ENCODE measurements around the gene TMEM150A. TPM values are rescaled to one million over a fixed set of nuclear protein-coding genes. Genes with fewer than 3 reads are reported as not detected.

TMEM150A gene
- total and polyA plus RNA-seq, 2 of the 4 experiments (the other 2 are of a cell fraction): 4.8 to 16.3 TPM

- H3K56ac ChIP-seq (ENCODE audit: extremely low read depth, insufficient read depth, low read length): no peak overlapping the region
- CTCF ChIA-PET: interaction anchor here (0.5 to 1.6 kb wide), 2 partner anchors 136 to 492 kb away, joined by 5 to 6 read pairs; no protein-coding TSS in a partner anchor
- H2AFZ ChIP-seq (replicated peaks; ENCODE audit: low read length, poor library complexity): no peak overlapping the region
- H3K23ac ChIP-seq (ENCODE audit: low read depth, low read length): no peak overlapping the region
- H3K18ac ChIP-seq (ENCODE audit: low read depth, low read length): no peak overlapping the region
- DNase-seq (no peak), ATAC-seq (ENCODE audit: low read depth) (no peak)
- 89% methylated on average over 3 of the region's 5 CpGs; no CpG with 5 or more reads in 1 of the 2 experiments for WGBS, 2 experiments (ENCODE audit: extremely low coverage in 2 of 2, insufficient read length in 1 of 2)
- no TSS peak for BruUV-seq (replicated peaks)
- no peak overlapping the region for H3K4me2 ChIP-seq (ENCODE audit: low read depth, low read length)
- POLR2A ChIA-PET (ENCODE audit: unreplicated experiment): interaction anchor here (0.5 kb wide), 2 partner anchors 18 to 63 kb away, joined by 3 read pairs; no protein-coding TSS in a partner anchor
- H2AK5ac ChIP-seq (ENCODE audit: low read depth, low read length): no peak overlapping the region
- no peaks in the 10 kb centered on the region for H3K27me3 ChIP-seq (ENCODE audit: control insufficient read depth, insufficient read depth, low read length)
- TF ChIP-seq RCOR1 (IDR thresholded peaks at IDR 0.05; ENCODE audit: insufficient replicate concordance, low read length) (no peak), BHLHE40 (IDR thresholded peaks at IDR 0.05; ENCODE audit: low read depth, low read length) (no peak), USF2 (IDR thresholded peaks at IDR 0.05; ENCODE audit: low read depth, low read length) (no peak), RAD21 (IDR thresholded peaks at IDR 0.05; ENCODE audit: low read length) (no peak)
- H2BK120ac ChIP-seq (ENCODE audit: low read depth, low read length): no peak overlapping the region
- peaks cover 35% of the 10 kb centered on the region for H3K36me3 ChIP-seq (ENCODE audit: control insufficient read depth, insufficient read depth, low read length)
- H3K14ac ChIP-seq (replicated peaks; ENCODE audit: low read depth, low read length): no peak overlapping the region
- H2BK5ac ChIP-seq (ENCODE audit: low read depth, low read length, poor library complexity, severe bottlenecking): no peak overlapping the region
- H3K4me3 ChIP-seq (ENCODE audit: insufficient read depth, low read depth, low read length): no peak overlapping the region
- no peaks in the 10 kb centered on the region for H3K9me3 ChIP-seq (ENCODE audit: control insufficient read depth, insufficient read depth, low read length)
- peaks cover 19 to 58% of the 10 kb centered on the region in 2 experiments for H3K79me1 ChIP-seq (ENCODE audit: low read depth in 1 of 2, low read length in 2 of 2)
- peaks cover 3% of the 10 kb centered on the region; the same call in 1 of the 2 replicates for H3K4me1 ChIP-seq (ENCODE audit: control insufficient read depth, insufficient read depth, low read length)
- no peak overlapping the region for H4K5ac ChIP-seq (ENCODE audit: low read depth, low read length)
- no peak overlapping the region for H3K4ac ChIP-seq (ENCODE audit: low read depth, low read length)
- no peaks in the 10 kb centered on the region for H4K20me1 ChIP-seq (ENCODE audit: insufficient read depth, low read length)
- intact Hi-C loops (cut with micrococcal nuclease) (no loop called here), in situ Hi-C loops (cut with MboI; ENCODE audit: low sequenced_read_pairs) (loop anchor here (10.0 kb wide), 1 partner anchor 492 kb away; no protein-coding TSS in a partner anchor), dilution Hi-C loops (cut with HindIII; ENCODE audit: low sequenced_read_pairs, unreplicated experiment) (no loop called here)
- H3K9me1 ChIP-seq (ENCODE audit: insufficient read depth, low read length): peaks cover 8% of the 10 kb centered on the region; the same call in 1 of the 2 replicates
- H3K27ac ChIP-seq (ENCODE audit: insufficient read depth, low read length): no peak overlapping the region
- no peak overlapping the region for H4K91ac ChIP-seq (ENCODE audit: insufficient read depth, low read depth, low read length)
- H2BK20ac ChIP-seq (ENCODE audit: low read depth, low read length): no peak overlapping the region
- no peak overlapping the region for H4K8ac ChIP-seq (ENCODE audit: low read depth in 2 of 2, low read length in 2 of 2)
- no peak overlapping the region for H3K9ac ChIP-seq (ENCODE audit: low read depth, low read length)
- no peak overlapping the region for H2BK15ac ChIP-seq (ENCODE audit: low read depth, low read length)
- H2AK9ac ChIP-seq (replicated peaks; ENCODE audit: low read depth, low read length, poor library complexity): no peak overlapping the region
These were observed 45.4 kb downstream of the TMEM150A start for GRCh38 chr2:85557130-85557529.

All from IMR-90 (cell line).